Activated T-cell treated with anti-CD3 and anti-CD28 coated beads for 48 hours (primary cell): ENCODE results near the gene PARD6B.
"Not testable (repeated sequence)": the region's sequence is repeated elsewhere in the genome, so short reads cannot be mapped to it uniquely, and the experiment has no call there.

Experiments
- DNase-seq: peaks from one replicate; pipeline ENCODE4 v3.0.0-alpha.2; 2020; ENCODE audit warnings: low read depth

The PARD6B gene

DNA sequence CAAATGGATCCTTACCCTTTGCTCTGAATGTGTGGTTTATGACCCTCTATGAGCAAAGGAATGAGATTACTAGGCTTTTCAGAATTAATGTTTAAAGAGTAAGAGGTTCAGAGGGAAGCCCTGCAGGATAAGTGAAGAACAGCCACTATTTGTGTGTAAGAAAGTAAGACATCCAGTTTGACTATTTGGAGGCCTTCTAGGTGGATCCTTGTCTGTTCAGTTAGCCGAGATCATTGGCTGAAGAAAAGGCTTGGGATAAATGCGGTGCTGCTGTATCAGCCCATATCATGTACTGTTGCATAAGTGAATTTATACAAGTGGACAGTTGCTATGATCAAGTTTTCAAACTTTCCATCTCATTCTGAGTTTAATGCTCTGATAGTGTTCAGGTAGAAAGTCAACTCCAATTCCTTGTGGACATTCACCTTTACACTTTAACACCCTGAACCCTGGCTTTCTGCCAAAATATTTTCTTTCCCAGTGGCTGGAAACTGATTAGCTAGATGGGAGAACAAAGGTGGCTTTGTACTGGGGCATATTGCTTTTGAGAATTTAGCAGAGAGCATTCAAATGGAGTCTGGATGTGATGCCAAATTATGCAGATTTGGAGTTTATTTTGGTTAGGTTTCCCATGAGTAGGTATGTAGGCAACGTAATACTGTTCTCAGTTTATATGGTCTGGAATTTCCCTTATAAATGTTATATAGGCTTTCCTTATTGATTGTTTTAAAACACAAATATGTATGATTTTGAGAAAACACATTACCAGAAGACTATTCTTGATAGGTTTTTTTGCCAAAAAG is 15.0 kb downstream of the PARD6B start:
- DNase-seq: no peak

DNA sequence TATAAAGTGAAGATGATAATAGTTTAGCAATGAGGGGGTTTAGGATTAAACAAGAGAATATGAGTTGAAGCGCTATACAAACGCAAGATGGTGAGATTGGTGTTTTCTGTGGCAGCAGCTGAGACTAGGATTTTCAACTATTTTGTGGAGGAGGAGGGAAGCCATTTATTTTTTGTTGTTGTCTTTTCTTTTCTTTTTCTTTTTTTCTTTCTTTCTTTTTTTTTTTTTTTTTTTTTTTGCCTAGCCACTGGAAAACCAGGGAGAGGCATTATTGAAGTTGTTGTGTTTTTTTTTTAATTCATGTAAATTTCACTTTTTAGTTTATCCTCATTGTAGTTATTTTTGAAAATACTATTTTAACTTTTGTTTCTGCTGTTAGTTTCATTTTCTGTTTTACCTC is 15.9 kb downstream of the PARD6B start:
- no peak for DNase-seq

GRCh38 chr20:50750145-50750671 is 18.8 kb downstream of the PARD6B start:
- no peak for DNase-seq

GRCh38 chr20:50753152-50753551 is 21.8 kb downstream of the PARD6B start:
- DNase-seq: no peak

DNA sequence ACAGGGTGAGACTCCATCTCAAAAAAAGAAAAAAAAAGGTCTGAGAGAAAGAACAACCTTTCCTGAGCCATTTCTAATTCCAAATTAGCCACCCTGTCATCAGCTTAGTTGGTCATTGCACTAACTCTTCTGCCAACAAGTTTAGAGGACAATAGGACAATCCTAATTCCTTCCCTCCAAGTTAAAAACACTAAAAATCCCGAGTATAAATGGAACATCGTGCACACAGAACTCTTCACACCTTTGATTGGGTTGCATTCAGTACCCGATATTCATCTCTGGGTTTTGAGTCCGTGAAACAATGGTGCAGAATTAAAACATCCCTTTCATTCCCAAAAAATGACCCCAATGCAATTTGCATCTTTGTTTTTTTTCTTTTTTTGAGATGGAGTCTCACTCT is 23.0 kb downstream of the PARD6B start:
- no peak for DNase-seq

DNA sequence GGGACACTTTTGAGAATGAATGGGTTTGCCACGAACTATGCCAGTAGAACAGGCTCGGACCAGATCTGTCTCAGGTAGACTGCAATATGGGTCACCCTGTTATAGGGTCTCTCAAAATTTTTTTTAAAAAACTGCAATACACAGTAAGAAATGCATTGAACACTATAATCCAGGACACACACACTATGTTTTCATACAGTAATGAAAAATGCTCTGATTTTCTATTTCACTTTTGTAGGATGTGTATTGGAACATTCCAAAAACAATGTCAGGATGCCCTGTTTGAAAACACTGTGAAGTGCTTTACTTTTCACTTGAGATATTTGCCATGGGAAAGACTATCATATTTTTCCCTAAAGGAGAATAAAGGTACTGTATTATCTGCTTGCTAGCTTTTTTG is 25.1 kb downstream of the PARD6B start:
- DNase-seq: no peak

DNA sequence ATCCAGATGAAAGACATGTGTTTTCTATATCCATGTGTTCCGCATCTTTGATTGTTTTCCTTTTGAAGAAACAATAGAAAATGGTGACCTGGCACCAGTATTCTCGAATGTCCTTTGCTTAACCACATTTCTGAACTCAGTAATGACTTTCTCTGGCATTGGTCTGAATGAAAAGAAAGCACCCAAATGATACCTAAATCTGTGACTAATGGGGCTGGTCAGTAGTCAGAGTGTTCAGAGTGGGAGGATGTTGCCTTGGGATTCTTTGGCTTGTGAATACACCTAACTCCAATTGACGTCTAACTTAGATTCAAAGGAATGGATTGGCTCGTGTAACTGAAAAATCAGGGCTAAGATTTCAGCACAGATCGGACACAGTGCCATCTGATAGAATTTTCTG is 27.1 kb downstream of the PARD6B start:
- DNase-seq: no peak

GRCh38 chr20:50758992-50759391 is 27.6 kb downstream of the PARD6B start:
- no peak for DNase-seq

- no peak for DNase-seq
Measured at GRCh38 chr20:50759678-50760077, 28.3 kb downstream of the PARD6B start.

DNA sequence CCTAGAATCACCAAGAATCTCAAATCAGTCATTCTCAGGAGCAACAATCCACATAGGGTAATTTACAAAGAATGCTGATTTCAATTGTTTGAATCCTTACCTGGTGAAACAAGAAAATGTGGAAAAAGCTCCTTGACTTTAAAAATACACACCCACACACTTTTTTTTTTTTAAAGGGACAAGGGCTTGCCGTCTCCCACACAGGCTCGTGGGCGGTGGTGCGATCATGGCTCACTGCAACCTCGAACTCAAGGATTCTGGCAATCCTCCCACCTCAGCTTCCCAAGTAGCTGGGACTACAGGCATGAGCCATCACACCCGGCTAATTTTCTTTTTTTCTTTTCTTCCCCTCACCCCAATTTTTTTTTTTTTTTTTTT is 30.7 kb downstream of the PARD6B start:
- no peak for DNase-seq

DNA sequence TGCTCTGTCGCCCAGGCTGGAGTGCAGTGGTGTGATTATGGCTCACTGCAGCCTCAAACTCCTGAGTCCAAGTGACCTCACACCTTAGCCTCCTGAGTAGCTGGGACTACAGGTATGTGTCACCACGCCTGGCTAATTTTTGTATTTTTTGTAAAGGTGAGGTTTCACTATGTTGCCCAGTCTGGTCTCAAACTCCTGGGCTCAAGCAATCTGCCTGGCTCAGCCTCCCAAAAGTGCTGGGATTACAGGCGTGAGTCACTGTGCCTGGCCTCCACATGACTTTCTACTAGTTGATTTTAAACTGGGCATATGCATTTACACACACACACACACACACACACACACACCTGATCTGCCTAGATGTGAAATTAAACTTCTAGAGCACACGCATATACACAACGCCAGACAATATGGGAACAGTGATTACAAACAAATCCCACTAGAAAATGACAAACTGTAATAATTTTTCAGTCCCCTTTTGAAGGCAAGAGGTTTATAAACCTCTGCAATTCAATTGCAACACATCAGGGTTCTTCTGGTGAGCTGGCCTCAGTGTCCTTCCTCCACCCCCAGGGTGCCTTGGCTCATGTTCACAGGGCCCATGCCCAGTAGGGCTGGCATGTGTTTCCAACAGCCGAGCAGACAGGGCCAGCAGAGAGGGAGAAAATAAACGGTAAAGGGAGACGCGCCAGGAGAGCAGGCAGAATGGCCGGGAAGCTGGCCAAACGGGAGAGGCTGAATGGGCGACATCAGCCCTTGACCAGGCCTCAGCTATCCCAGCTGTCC is 31.2 kb downstream of the PARD6B start:
- no peak for DNase-seq

DNA sequence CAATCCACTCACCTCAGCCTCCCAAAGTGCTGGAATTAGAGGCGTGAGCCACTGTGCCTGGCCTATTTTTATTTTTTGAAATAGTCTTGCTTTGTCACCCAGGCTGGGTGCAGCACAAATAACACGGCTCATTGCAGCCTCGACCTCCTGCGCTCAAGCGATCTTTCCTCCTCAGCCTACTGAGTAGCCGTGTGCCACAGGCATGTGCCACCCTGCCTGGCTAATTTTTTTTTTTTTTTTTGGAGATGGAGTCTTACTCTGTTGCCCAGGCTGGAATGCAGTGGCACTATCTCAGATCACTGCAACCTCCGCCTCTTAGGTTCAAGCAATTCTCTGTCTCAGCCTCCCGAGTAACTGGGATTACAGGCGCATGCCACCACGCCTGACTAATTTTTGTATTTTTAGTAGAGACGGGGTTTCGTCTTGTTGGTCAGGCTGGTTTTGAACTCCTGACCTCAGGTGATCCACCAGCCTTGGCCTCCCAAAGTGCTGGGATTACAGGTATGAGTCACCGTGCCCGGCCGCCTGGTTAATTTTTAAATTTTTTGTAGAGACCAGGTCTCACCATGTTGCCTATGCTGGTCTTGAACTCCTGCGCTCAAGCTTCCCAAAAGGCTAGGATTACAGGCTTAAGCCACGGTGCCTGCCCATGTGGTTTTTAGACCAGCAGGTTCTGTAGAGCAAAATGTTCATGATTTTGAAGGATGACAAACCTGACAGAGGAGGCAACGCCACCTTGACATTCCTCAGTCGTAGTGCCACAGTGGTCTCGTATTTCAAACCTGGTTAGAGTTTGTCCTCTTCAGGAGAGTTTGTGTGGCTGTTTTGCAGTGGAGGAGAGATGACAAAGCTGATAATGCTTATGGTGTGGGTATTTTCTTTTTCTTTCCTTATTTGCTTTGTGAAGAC is 32.4 kb downstream of the PARD6B start:
- not testable (repeated sequence) for DNase-seq

DNA sequence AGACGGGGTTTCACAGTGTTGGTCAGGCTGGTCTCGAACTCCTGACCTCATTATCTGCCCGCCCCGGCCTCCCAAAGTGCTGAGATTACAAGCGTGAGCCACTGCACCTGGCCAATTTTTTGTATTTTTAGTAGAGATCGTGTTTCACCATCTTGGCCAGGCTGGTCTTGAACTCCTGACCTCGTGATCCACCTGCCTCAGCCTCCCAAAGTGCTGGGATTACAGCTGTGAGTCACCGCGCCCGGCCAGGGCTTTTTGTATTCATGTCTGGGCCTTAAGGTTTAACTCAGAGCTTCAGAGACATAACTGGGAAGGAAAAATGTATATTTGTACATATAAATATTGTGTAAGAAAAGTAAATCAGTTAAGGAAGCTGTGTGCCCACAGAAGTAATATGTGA is 33.9 kb downstream of the PARD6B start:
- not testable (repeated sequence) for DNase-seq

DNA sequence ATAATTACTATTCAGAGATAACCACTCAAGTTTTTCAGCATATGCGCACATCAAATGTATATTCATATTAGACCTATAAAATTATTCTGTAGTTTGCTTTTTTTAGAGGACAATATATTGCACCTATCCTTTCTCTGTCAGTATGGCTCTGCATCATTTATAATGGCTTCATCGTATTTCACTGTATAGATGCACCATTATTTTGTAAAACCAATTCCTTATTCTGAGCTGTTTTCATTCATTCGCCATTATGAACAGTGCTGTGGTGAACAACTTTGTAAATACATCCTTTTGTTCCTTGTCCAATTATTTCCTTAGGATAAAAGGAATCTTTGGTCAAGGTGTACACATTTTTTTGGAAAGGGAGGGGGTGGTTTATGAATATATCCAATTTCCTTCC is 34.3 kb downstream of the PARD6B start:
- no peak for DNase-seq

GRCh38 chr20:50766955-50767809 is 35.8 kb downstream of the PARD6B start:
- not testable (repeated sequence) for DNase-seq

DNA sequence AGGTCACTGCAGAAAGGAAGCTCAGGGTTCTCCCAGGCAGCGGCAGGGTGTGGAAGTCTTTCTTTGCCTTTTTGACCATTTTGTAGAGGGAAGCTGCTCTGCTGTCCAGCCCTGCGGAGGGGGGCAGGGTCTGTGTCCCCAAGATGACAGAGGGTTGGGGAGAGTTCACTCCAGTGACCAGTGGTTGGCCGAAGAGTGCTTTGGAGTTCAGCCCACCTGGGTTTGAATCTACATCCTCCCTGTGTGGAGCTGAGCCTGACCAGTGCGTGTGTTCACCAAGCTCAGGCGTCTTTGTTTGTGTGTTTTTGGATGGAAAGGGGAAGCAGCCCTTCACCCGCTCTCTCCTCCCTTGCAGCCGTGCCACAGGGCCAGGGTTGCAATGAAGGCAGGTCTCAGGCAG is 37.6 kb downstream of the PARD6B start:
- DNase-seq: not testable (repeated sequence)

- not testable (repeated sequence) for DNase-seq
Measured at GRCh38 chr20:50769551-50770085, 38.2 kb downstream of the PARD6B start.

- DNase-seq: not testable (repeated sequence)
Measured at GRCh38 chr20:50771419-50772080, 40.2 kb downstream of the PARD6B start.

DNA sequence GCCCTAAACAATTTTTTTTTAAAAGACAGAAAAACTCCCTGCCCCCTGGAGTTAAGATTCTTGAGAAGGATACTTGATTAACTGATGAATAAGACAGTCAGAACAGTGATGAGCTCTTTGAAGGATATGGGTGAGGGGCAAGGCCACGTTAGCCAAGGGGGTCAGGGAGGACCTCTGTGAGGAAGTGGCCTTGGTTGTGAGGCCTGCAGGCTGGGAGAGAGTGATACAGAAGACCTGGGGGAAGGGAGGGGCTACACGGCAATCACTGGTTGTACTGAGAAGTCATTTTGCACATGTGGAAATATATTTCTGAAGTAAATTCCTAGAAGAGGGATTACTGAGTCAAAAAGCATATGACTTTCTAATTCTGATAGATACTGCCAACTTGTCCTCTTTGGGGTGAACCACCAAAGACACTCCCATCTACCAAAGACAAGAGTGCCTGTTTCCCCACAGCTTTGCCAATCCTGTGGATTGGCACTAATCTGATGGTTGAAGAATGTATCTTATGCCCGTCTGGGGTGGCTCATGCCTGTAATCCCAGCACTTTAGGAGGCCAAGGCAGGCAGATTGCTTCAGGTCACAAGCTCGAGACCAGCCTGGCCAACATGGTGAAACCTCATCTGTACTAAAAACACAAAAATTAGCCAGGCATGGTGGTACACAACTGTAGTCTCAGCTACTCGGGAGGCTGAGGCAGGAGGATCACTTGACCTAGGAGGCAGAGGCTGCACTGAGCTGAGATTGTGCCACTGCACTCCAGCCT is 41.2 kb downstream of the PARD6B start:
- no peak for DNase-seq

DNA sequence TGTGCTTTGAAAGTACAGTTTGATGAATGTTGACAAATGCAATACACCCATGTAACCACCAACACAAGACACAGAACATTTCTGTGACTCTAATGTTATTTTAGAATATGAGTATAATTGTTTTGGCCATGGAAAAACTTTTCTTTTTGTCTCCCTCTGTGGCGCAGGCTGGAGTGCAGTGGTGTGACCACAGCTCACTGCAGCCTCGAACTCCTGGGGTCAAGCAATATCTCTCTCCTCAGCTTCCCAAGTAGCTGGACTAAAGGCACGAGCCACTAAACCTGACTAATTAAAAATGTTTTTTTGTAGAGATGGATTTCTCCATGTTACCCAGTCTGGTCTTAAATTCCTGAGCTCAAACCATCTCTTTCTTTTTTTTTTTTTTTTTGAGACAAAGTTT is 43.1 kb downstream of the PARD6B start:
- DNase-seq: no peak
